SHP77 (cell line): ENCODE measurements around the gene KRT37.

Source experiments
- DNase-seq, 2 experiments: peaks; one replicate each; lab custom pipeline; 2025; lab: John Stamatoyannopoulos, UW

KRT37 gene

GRCh38 chr17:41424111-41424635 is at the start of gene KRT37:
TSS of gene KRT37 (minus strand) at chr17:41424585. CDS start at chr17:41424523, 62 bp downstream.
- no peak for DNase-seq

- no peak for DNase-seq
These were observed 44.0 kb upstream of the KRT37 start for GRCh38 chr17:41468346-41468745.

GRCh38 chr17:41467561-41467960 is 43.2 kb upstream of the KRT37 start:
- no peak for DNase-seq

GRCh38 chr17:41466988-41467387 is 42.6 kb upstream of the KRT37 start, which contains the start of gene KRT32:
TSS of gene KRT32 (minus strand) at chr17:41467386. CDS start at chr17:41467325, 61 bp downstream.
- DNase-seq: no peak

GRCh38 chr17:41464682-41465081 is 40.3 kb upstream of the KRT37 start:
- DNase-seq: no peak

GRCh38 chr17:41464173-41464572 is 39.8 kb upstream of the KRT37 start:
- no peak for DNase-seq

GRCh38 chr17:41463746-41464145 is 39.4 kb upstream of the KRT37 start:
- no peak for DNase-seq

- DNase-seq: no peak
These were observed 38.3 kb upstream of the KRT37 start for GRCh38 chr17:41462705-41463104.

- DNase-seq: no peak
These were observed 33.3 kb upstream of the KRT37 start for GRCh38 chr17:41457676-41458075.

- no peak for DNase-seq
These were observed 31.8 kb upstream of the KRT37 start for GRCh38 chr17:41456204-41456603.

GRCh38 chr17:41455236-41455635 is 30.9 kb upstream of the KRT37 start:
- no peak for DNase-seq

- DNase-seq: no peak
These were observed 28.7 kb upstream of the KRT37 start for GRCh38 chr17:41453066-41453465.

GRCh38 chr17:41452281-41452680 is 27.9 kb upstream of the KRT37 start:
- DNase-seq: no peak

- DNase-seq: no peak
These were observed 26.9 kb upstream of the KRT37 start for GRCh38 chr17:41451154-41451728.

GRCh38 chr17:41449008-41449407 is 24.6 kb upstream of the KRT37 start:
- no peak for DNase-seq

GRCh38 chr17:41448506-41448905 is 24.1 kb upstream of the KRT37 start:
- DNase-seq: no peak

GRCh38 chr17:41446806-41447205 is 22.4 kb upstream of the KRT37 start:
- DNase-seq: no peak

- no peak for DNase-seq
These were observed 20.3 kb upstream of the KRT37 start for GRCh38 chr17:41444640-41445039.

GRCh38 chr17:41444186-41444585 is 19.8 kb upstream of the KRT37 start:
- no peak for DNase-seq

- DNase-seq: no peak
These were observed 18.4 kb upstream of the KRT37 start for GRCh38 chr17:41442739-41443138.

- DNase-seq: no peak
These were observed 16.2 kb upstream of the KRT37 start, which contains the start of gene KRT38 for GRCh38 chr17:41440531-41441033. TSS of gene KRT38 (minus strand) at chr17:41440983. CDS start at chr17:41440921, 62 bp downstream.

GRCh38 chr17:41439375-41439774 is 15.0 kb upstream of the KRT37 start:
- no peak for DNase-seq

- DNase-seq: no peak
These were observed 13.4 kb upstream of the KRT37 start for GRCh38 chr17:41437769-41438168.

- no peak for DNase-seq
These were observed 12.9 kb upstream of the KRT37 start for GRCh38 chr17:41437254-41437653.
